Esophagus squamous epithelium (tissue), 4 donors: ENCODE measurements around the gene HPS3.
"Not testable (repeated sequence)": the region's sequence is repeated elsewhere in the genome, so short reads cannot be mapped to it uniquely, and the experiment has no call there.

Source experiments
- POLR2A ChIP-seq, 4 donors: fragments of 450-650 bp; IDR thresholded peaks; one replicate each; pipeline ENCODE4 v1.6.1; 2017; ENCODE audit warnings: antibody characterized with exemption in 4 of 4, mild to moderate bottlenecking in 4 of 4, moderate library complexity in 3 of 4
- TF ChIP-seq, protein P1 (sequence below), 6 experiments: fragments of 450-650 bp in 4 of 6; fragments of 200-600 bp in 2 of 6; sonication (generic) in 2 of 6; IDR thresholded peaks; one replicate each; pipeline ENCODE4 v1.5.1; 2016 to 2019; ENCODE audit warnings: antibody characterized with exemption in 6 of 6, mild to moderate bottlenecking in 4 of 6, moderate library complexity in 4 of 6

DNA sequence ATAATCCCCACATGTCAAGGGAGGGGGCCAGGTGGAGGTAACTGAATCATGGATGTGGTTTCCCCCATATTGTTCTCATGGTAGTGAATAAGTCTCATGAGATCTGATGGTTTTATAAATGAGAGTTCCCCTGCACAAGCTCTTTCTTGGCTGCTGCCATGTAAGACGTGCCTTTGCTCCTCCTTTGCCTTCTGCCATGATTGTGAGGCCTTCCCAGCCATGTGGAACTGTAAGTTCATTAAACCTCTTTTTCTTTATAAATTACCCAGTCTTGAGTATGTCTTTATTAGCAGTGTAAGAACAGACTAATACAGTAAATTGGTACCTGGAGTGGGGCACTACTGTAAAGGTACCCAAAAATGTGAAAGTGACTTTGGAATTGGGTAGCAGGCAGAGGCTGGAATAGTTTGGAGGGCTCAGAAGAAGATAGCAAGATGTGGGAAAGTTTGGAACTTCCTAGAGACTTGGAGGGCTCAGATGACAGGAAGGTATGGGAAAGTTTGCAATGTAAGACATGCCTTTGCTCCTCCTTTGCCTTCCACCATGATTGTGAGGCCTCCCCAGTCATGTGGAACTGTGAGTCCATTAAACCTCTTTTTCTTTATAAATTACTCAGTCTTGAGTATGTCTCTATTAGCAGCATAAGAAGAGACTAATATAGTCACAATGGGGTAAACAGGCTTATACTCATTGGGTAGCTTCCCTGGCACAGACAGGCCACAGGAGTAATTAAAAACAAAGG lies 90.1 kb downstream of the HPS3 start:
- TF ChIP-seq, protein P1, sequence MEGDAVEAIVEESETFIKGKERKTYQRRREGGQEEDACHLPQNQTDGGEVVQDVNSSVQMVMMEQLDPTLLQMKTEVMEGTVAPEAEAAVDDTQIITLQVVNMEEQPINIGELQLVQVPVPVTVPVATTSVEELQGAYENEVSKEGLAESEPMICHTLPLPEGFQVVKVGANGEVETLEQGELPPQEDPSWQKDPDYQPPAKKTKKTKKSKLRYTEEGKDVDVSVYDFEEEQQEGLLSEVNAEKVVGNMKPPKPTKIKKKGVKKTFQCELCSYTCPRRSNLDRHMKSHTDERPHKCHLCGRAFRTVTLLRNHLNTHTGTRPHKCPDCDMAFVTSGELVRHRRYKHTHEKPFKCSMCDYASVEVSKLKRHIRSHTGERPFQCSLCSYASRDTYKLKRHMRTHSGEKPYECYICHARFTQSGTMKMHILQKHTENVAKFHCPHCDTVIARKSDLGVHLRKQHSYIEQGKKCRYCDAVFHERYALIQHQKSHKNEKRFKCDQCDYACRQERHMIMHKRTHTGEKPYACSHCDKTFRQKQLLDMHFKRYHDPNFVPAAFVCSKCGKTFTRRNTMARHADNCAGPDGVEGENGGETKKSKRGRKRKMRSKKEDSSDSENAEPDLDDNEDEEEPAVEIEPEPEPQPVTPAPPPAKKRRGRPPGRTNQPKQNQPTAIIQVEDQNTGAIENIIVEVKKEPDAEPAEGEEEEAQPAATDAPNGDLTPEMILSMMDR (IDR thresholded peaks at IDR 0.05) = not testable (repeated sequence)
- TF ChIP-seq POLR2A (IDR thresholded peaks at IDR 0.05) = not testable (repeated sequence)
